Stimulated activated CD8-positive, alpha-beta memory T cell treated with anti-CD3 and anti-CD28 coated beads, Interleukin-12 subunit alpha, Interleukin-12 subunit beta, amount 100 ng/mL, for 24 hours (primary cell): ENCODE results near the gene UQCRQ.

ENCODE experiments used
- DNase-seq: peaks from one replicate; pipeline ENCODE4 v3.0.0-alpha.2; 2020; ENCODE audit errors: extremely low read depth

Gene UQCRQ

DNA sequence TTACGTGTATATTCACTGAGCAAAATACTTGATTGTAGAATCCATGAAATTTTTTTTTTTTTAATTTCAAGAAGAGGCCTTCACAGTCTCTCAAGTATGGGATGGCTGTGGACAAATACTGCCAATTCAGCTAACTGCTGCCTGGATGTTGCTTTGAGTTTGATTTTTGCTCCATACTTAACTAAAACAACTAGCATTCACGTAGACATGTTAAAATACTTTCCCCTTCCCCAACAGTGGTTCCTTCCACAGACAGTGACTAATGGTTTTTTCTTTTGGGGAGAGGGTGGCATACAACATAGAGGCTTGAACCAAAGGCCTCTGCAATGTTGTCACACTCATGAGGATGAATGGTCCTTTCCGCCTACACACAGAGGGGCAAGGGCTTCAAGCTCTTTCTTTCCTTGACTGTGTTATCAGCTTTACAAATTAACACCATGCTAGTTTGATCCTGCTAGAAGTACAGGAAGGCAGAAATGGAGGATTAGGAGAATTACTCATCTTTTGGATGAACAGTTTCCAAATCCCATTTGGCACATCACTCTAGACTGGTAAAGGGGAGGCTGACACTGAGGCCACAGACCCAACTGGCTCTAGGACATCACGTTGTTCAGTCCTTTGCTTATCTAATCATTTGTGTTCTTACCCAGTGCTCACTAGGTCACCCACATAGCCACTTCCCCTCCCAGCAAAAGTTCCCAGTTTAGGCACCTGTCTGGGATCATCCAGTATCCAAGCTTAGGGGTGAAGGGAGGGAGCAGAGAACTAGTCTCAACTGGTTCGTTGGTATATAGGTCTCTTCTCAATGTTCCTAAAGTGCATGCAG lies 5.2 kb downstream of the UQCRQ start:
- no peak for DNase-seq

DNA sequence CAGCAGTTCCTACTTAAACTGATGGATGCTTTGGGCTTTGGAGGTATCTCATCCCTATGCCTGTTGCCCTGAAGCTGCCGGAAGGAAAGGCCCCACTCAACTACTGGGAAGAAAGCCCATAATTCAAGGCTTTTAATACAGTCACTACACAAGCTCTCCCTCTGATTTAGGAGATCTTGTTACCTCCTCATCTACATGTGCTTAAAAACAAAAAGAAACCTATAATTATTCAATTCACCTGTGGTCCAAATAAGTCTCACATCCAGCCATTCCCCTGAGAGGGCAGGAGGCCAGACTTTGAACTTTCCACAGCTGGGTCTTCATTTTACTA lies 6.3 kb downstream of the UQCRQ start:
- DNase-seq = no peak

DNA sequence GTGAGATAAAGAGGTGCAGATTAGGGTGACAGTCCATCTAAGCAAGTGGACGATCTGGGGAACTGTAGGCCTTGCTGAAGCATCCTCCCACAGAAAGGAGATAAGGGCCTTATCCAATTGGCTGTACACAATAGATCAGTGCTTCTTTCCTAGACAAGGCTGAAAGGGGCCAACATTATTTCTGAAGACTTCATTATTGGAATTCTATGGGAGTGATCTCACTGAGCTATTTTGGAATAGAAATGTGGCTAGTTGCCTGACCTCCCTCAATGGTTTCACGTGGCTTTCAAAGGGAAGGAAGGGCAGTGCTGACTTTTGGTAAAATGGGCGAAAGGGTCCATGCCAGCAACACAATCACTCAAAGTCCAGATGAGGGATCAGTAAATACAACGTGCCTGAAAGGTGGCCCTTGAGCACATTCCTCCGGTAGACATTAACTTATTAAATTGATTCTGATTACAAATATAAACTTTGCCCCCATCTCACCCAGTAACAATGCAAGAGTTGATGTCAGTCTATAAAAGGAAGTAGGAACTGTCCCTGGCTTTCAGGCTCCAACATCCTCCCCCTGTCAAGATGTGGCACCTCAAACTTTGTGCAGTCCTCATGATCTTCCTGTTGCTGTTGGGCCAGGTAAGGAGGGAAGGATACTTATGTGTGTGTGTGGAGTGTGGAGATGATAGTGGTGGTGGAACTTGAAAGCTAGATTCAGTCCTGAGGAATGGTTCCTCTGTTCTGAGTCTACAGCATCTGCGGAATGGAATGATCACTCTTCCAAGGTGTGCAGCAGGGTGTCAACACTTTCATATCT lies 6.9 kb downstream of the UQCRQ start, which contains the start of gene LEAP2:
Gene LEAP2, plus strand, starts transcription at position 550 of the 811 bp plus-strand sequence. Its CDS starts 27 bp downstream, at position 577.
- DNase-seq = no peak

DNA sequence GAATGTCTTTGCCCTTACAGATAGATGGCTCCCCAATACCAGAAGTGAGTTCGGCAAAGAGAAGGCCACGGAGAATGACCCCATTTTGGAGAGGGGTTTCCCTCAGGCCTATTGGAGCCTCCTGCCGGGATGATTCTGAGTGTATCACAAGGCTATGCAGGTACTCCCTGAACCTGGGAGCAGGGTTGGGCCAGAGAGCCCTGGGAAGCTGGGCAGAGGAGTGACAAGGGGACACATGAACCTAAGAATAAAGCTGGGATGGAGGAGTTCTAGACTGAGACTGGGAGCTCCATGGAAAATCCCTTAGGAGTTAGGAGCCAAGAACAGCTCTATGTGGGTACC lies 7.5 kb downstream of the UQCRQ start:
- DNase-seq = no peak

DNA sequence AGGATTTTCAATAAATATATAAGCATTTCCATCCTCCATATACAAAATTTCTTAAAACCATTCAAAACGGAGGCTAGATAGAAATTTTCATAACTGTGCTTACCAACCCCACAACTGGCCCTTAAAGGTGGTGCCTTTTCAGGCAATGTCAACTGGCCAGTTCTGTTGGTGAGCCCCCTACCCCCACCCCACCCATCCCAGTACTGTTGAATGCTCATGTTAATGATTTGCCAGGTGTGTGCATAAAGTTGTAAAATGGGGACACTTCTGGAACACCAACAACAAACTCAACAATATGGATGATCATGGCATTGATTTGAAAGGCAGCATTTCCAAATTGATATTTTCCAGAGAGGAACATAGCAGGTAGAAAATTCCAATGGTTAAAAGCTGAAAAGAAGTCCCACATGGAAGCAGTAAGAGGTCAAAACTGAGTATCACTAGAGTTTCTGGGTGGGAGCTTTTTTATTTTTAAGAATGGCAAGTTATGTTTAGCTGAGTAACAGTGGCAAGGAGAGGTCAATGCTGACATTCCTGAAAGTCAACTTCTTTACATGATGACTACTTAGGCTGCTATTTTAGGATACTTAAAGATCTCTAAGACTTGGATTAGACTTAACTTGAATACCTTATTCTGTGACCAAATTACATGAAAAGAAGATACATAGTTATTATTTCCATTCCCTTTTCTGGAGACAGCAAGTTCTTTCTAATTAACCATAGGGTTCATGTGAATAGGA lies 9.7 kb downstream of the UQCRQ start:
- no peak for DNase-seq

DNA sequence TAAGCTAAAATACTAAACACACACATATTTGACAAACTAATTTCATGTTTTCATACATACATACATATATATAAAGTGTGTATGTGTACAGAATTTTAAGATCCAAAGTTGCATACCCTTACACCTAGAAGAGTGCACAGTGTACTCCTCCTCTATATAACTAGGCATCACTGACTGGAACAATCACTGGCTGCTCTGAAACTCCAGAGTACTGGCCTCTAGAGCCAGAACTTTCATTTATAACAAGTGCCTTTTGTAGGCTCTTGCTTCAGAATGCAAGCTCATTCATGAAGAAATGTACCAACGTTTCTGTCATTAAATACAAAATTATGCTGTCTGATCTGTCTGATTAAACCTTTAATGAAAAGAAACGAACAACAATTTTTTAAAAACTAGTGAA lies 11.0 kb downstream of the UQCRQ start:
- no peak for DNase-seq

DNA sequence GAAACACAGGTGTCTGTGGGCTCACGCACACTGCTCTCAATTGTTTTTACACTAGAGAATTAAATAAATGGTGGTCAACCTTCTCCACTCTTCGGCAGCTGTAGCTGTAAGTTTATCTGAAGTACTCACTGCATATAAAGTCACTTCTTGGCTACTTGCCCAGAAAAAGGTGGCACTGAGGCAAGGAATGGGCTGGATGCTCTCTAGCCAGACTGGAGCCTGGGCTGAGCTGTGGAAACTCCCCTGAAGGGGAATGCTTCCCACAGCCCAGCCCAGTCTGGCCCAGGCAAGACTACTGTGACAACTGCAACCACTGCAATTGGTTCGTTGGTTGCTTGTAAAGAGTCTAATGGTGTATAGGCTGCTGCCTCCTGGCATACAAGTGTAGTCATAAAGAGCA lies 11.5 kb downstream of the UQCRQ start:
- DNase-seq = no peak

DNA sequence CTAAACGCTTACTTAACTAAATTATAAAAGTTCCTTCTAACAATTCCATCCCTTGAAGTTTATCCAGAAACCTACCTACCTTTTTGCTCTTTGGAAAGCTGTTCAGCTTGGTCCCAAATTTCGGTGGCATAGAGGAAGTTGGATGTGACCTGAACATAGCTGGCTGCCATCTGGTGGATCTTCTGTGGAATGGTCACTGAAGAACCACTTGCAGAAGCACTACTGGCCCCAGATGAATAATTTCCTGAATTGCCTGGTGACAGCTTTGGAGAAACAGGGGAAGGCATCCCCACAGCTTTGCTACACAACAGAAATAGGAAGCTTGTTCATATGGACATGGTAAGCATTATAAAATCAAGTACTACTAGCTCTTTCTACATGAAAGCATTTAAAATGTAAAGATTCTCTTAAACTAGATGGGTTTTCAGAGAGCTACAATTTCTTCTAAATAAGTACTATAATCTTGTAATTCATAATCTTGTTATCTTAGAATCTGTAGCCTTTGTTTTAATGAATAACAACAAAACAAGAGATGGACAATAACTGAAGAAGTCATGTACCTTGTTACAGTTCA lies 16.9 kb downstream of the UQCRQ start:
- no peak for DNase-seq

DNA sequence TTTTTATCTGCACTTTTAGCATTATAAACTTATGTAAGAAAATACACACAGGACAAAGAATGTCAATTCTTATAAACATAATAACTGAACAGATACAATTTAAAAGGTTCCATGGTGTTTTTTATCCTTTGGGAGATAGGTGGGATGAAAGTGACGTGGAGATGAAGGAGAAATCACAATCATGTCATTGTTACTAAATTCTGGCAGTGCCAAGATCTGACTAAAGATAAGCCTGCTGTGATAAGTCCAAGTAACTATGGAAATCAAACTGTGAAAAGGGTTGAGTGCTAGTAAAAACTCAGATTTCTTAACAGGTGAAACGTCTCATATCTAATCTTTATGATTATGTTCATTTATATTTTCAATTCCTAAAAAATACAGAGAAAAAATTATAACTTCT lies 18.1 kb downstream of the UQCRQ start:
- DNase-seq = no peak

DNA sequence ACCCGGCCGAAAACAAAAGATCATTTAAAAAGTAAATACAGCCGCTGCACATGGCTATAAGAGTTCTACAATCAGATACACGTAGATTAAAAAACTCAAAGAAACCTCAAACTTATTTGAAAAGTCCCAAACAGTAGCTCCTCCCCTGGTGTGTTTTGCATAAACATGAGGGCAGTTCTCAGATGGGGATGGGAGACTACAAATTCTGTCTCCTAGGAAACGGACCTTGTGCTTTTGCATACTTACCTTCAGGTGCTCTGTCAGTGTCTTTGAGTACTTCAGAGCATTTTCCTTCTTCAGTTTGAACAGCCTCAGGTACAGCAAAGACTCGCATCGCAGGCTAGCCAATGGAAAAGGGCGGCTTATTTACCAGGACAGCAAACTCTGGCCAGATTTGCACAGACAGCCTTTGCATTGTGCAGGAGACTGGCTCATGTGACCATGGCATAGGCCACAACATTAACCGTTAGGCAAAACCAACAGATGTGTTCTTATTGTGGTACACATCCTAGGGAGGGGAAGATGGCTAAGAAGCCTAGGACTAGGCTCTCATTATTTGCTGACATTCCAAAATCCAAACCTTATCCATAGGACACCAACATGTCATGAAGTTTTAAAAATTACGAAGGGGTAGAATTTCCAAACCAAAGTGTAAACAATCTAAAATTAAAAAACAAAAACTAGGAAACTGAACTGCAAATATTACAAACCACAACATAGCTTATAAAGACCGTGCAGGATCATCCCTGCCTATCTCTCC lies 19.8 kb downstream of the UQCRQ start:
- no peak for DNase-seq

DNA sequence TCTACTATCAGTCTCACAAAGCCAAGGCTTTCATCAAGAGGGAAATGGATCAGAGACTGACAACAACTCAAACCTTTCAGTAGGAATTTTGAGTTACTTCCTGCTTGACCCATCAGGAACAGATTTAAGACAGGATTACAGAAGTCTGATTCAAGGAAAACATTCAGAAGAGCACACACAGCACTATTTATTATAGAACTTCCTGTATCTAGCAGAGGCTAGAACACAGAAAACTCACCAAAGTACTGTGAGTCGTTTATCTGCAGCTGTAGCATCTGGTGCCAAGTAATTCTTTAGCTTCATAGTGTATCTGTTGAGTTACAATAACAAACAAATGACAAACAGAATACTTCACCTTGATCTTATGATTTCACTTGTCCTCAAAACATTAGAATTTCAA lies 20.8 kb downstream of the UQCRQ start:
- DNase-seq = no peak

DNA sequence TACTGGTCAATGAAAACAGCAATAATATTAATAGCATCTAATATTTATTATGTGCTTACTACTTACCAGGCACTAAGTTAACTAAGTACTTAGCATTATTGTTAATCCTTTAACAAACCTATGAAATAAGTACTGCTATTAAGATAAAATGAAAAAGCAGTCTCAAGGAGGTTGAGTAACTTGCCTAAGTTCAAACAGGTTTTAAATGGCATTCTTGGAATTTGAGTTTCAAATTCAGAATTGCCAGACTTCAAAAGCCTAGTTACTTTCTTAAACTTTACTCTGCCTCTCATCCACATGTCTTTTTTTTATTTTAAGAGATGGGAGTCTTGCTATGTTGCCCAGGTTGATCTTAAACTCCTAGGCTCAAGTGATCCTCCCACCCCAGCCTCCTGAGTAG lies 23.1 kb downstream of the UQCRQ start:
- no peak for DNase-seq

DNA sequence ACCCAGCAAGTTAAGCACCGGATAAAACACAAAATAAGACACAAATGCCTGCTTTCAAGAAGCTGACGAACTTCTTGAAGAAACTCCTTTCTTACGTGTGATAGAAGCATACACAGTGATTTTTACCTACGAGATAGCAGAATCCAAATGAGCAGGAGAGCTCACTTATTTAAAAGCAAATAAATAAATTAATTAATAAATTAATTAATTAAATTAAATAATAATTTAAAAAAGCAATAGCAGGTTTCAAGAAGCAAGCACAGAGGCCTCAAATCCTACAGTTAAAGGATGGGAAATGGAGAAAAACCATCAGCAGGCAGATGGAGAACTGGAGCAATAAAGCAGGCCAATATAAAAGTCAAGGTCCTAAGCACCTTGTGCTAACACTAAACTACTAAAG lies 24.4 kb downstream of the UQCRQ start:
- no peak for DNase-seq

DNA sequence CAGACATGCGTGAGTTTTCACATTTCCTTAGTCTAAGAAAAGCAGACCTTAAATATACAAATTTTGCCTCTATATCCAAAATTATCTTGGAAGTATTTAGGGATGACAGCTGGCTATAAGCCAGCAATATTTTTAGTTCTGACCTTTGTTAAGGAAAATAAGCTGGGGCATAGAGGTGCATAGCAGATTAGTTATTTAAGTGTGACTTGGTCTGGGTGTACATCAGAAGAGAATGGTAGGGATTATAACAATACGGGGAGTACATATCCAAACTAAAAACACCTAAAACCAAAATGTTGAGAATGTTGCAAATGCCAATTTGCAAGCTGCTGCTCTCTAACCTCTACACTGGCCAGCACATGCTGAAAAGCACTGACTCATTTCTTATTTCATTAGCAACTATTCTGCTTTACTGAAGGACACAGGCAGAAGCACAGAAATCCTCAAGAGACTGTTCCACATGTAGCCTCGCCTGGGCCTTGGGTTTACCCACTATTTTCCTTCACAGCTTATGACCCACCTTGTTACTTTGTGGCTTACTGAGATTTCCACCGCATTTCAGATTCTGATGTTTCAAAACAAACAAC lies 29.4 kb downstream of the UQCRQ start:
- DNase-seq = no peak

DNA sequence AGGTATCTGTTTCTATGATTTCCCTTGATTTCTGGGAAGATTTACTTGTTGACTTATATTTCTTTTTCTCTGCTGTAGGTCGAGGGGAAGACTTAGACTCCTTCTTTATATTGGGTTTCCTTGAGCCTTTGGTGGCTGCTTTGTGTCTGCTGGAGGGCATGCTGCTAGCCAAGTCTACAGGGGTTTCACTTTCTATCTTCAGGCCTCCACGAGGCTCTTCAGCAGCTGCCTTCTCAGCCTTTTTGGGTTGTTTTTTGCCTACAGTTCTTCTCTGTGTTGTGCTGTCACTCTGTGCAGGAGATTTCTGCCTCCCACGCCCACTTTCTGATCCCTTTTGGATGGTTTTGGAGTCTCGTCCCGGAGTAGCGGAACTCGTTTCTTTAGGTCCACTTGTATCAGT lies 30.2 kb downstream of the UQCRQ start:
- DNase-seq = no peak

DNA sequence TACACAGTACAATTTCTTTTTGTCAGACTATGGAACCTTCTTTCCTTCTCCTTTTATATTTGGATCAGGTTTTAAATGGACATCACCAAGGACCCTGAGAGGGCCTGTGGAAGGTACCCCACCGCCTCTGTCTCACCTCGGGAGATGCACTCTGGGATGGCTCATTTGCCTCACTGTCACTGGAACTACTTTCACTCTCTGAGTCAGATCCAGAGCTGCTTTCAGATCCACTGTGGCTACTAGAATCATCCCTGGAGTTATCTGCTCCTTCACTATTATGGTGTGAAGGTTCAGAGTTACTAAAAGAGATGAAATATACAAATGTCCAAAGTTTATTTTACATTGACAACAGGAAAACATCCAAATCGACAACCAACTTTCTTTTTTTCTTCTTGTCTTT lies 31.7 kb downstream of the UQCRQ start:
- DNase-seq = no peak

DNA sequence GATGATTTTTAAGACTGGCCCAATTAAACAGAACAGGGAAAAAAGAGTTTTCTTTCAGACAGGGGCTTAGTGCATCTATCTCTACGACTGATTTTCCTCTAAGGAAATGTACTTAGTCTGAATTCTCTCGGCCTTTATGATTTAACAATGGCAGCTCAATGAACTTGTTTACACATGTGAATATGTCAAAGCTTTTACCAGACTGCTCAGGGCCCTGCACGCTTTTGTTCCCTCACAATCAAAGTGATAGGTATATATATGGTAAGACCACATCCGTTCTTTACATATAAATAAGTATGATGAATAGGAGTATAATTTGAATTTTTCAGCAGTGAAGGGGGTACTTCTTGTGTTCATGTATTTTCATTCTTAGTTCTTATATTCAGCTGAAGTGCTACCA lies 34.6 kb downstream of the UQCRQ start:
- no peak for DNase-seq

DNA sequence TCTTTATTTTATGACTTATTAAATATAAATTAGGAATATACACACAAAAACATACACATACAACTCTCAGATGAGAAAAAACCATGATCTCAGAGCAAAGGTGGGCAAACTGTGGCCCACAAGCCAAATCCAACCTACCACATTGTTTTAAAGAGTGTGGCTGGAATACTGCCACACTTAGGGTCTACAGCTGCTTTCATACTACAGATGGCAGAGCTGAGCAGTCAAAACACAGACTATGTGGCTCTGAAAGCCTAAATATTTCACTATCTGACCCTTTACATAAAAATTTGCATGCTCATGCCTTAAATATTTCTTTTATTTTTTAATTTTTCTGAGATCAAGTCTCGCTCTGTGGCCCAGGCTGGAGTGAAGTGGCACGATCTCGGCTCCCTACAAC lies 35.3 kb downstream of the UQCRQ start:
- DNase-seq = no peak

DNA sequence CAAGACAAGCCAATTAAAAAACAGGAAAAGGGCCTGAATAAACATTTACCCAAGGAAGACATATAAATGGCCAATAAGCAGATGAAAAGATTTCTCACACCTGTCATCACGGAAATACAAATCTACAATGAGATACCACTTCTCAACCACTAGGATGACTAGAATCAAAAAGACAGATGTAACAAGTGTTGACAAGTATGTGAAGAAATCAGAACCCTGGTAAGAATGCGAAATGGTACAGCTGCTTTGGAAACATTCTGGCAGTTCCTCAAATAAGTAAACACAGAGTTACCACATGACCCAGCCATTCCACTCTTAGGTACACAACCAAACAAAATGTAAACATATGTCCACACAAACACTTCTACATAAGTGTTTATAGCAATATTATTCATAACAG lies 39.5 kb downstream of the UQCRQ start:
- DNase-seq = no peak

DNA sequence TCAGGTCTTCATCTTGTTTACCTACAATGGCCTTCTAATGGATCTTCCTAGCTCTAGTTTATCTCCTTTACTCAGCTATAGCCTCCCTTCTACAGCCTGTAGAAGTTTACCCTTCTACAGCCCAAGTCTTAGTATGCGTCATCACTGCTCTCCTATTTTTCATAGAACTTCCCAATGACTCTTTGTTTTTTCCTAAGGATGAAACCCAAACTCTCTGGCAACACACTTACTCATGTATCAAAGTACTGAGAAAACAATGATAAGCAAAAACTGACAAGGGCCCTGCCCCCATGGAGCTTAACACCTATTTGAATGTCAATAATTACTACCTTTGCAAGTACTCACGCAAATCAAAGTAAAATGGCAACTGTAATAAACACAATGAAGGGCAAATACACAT lies 40.7 kb downstream of the UQCRQ start:
- DNase-seq = no peak

DNA sequence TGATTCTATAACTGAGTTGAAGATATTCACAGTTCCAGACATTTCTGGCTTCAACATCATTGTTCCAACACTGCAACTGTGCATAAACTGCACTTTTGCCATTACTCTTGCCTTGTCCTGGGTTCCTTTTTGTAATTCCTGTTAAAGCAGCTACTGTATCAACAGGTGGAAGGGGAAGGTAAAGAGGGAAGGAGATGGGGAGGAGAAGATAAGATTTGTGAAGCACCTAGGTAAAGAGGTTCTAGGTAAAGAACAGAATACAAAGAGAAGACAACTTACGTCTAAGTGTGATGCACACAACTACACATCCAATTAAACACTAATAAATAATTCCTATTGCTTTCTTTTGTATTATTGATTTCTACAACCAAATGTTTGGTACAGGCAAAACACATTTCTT lies 43.3 kb downstream of the UQCRQ start:
- DNase-seq = no peak
